Thyroid gland (tissue), 4 donors: Measurements from ENCODE around the gene SPOUT1. TPM values are rescaled to one million over a fixed set of nuclear protein-coding genes. Genes with fewer than 3 reads are reported as not detected.

Experiments used
- DNase-seq, 2 donors: peaks; one replicate each; pipeline ENCODE4 v3.0.0-alpha.2; 2019
- H3K27ac ChIP-seq, 3 donors: fragments of 200-600 bp; sonication (generic); 1 replicate in 2 of 3; 2 replicates in 1 of 3; pipeline ENCODE4 v1.5.1; 2016 to 2019; ENCODE audit warnings: mild to moderate bottlenecking in 1 of 3, moderate library complexity in 1 of 3
- H3K27me3 ChIP-seq: fragments of 200-600 bp; sonication (generic); one replicate; pipeline ENCODE4 v1.5.1; 2019
- H3K36me3 ChIP-seq, 2 donors: fragments of 200-600 bp; sonication (generic); one replicate each; pipeline ENCODE4 v1.5.1; 2016 to 2019
- H3K4me1 ChIP-seq, 2 donors: fragments of 200-600 bp; sonication (generic); one replicate each; pipeline ENCODE4 v1.5.1; 2017 to 2019
- H3K4me3 ChIP-seq, 3 donors: fragments of 200-600 bp; sonication (generic); replicated peaks in 1 of 3; 1 replicate in 2 of 3; 2 replicates in 1 of 3; pipeline ENCODE4 v1.5.1; 2016; ENCODE audit warnings: mild to moderate bottlenecking in 1 of 3
- H3K9me3 ChIP-seq: fragments of 200-600 bp; sonication (generic); one replicate; pipeline ENCODE4 v1.5.1; 2017
- CTCF ChIP-seq, 6 experiments: fragments of 200-600 bp in 3 of 6; fragments of 450-650 bp in 3 of 6; sonication (generic) in 3 of 6; IDR thresholded peaks; one replicate each; pipeline ENCODE4 v1.5.1; 2016 to 2019; ENCODE audit warnings: antibody characterized with exemption in 6 of 6, mild to moderate bottlenecking in 2 of 6, inconsistent platforms in 1 of 6, moderate library complexity in 1 of 6
- POLR2A ChIP-seq, 2 donors: fragments of 450-650 bp; IDR thresholded peaks; one replicate each; pipeline ENCODE4 v1.6.1; 2017; ENCODE audit warnings: antibody characterized with exemption in 2 of 2, mild to moderate bottlenecking in 2 of 2, moderate library complexity in 1 of 2
- WGBS, 2 donors: methylation state at CpG; one replicate each; pipeline ENCODE4 v1.1.5; 2017; 5-methylcytosine and 5-hydroxymethylcytosine counted together
- intact Hi-C: fragments of 100-400 bp; cut with DNase I; formaldehyde crosslinking; loops from one replicate; pipeline ENCODE4 v1.15.1; 2023
- total RNA-seq, 4 donors: library from RNA; depleted of rRNA; stranded (reverse); fragments of >200 nt; gene quantifications; one replicate each; pipeline ENCODE4 v1.2.3, GENCODE V29; 2016

Gene SPOUT1
- total RNA-seq, 4 donors from 2014 or later, result 16.7 to 38.4 (median 27.4) TPM

GRCh38 chr9:128841694-128842492 lies 12.3 kb upstream of the SPOUT1 start:
- Histone ChIP-seq H3K27me3 (no peaks in the 10 kb centered on the region), H3K27ac (no peak overlapping the region), H3K4me1 (peaks cover 0 to 12% of the 10 kb centered on the region in 2 donors), H3K9me3 (no peaks in the 10 kb centered on the region), H3K4me3 (no peak overlapping the region), H3K36me3 (no peaks in the 10 kb centered on the region)
- 92 to 93% methylated on average over 12 of the region's 12 CpGs for WGBS, 2 donors
- no peak for DNase-seq
- TF ChIP-seq CTCF (IDR thresholded peaks at IDR 0.05) (no peak), POLR2A (IDR thresholded peaks at IDR 0.05) (no peak)
- intact Hi-C loops, result no loop called here

- Histone ChIP-seq H3K27me3 (no peaks in the 10 kb centered on the region), H3K27ac (no peak overlapping the region), H3K4me1 (peaks cover 0 to 7% of the 10 kb centered on the region in 2 donors), H3K9me3 (no peaks in the 10 kb centered on the region), H3K36me3 (no peaks in the 10 kb centered on the region), H3K4me3 (no peak overlapping the region)
- DNase-seq, result no peak
- 100% methylated on average over 1 of the region's 1 CpG for WGBS, 2 donors
- intact Hi-C loops, result no loop called here
- TF ChIP-seq CTCF (IDR thresholded peaks at IDR 0.05) (no peak), POLR2A (IDR thresholded peaks at IDR 0.05) (no peak)
Measured at GRCh38 chr9:128840524-128840923, 10.9 kb upstream of the SPOUT1 start.

- no peak for DNase-seq
- Histone ChIP-seq H3K9me3 (no peaks in the 10 kb centered on the region), H3K4me1 (no peaks in the 10 kb centered on the region), H3K4me3 (no peak overlapping the region), H3K27ac (no peak overlapping the region), H3K27me3 (no peaks in the 10 kb centered on the region), H3K36me3 (no peaks in the 10 kb centered on the region)
- no peak for TF ChIP-seq CTCF (IDR thresholded peaks at IDR 0.05)
- TF ChIP-seq POLR2A (IDR thresholded peaks at IDR 0.05), result no peak
- 84 to 92% methylated on average over 3 of the region's 3 CpGs for WGBS, 2 donors
- intact Hi-C loops, result no loop called here
Measured at GRCh38 chr9:128838338-128838737, 8.7 kb upstream of the SPOUT1 start.

- 91 to 94% methylated on average over 10 to 14 of the region's 14 CpGs for WGBS, 2 donors
- intact Hi-C loops, result no loop called here
- no peaks in the 10 kb centered on the region for H3K4me1 ChIP-seq
Measured at GRCh38 chr9:128836509-128837145, 7.0 kb upstream of the SPOUT1 start.

More at GRCh38 chr9:128836509-128837145, 7.0 kb upstream of the SPOUT1 start:
- Histone ChIP-seq H3K9me3 (no peaks in the 10 kb centered on the region), H3K27ac (no peak overlapping the region), H3K4me3 (no peak overlapping the region), H3K27me3 (no peaks in the 10 kb centered on the region), H3K36me3 (no peaks in the 10 kb centered on the region)
- TF ChIP-seq CTCF (IDR thresholded peaks at IDR 0.05), result no peak
- no peak for TF ChIP-seq POLR2A (IDR thresholded peaks at IDR 0.05)
- no peak for DNase-seq
